T-helper 2 cell (primary cell): ENCODE measurements around the gene IL27RA.

ENCODE experiments used
- DNase-seq, 5 experiments: peaks; one replicate each; pipeline versions ENCODE4 v3.0.0 to v3.0.0-alpha.2; 2012 to 2022

The IL27RA gene

DNA sequence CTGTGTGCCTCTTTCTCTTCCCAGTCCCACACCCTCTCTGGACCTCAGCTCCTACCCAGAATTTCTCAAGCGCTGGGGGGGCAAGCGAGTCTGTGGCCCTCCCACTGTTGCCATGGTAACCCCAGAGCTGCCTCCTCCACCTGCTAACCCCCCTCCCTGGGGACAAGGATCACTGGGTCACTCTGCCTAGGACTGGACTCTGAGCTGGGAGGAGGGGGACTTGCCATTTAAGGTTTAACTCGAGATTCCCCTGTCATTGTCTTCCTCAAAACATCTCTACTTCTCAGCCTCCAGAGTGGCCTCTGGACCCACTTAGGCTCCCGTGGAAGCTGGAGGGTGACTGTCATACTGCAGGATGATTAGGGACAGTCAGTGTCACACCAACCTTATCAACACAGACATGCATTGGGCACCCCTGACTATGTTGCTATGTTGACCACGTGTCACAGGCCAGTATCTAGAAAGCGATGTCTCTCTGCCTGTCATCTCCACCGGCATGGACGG, 28.1 kb downstream of the IL27RA start:
- no peak for DNase-seq

DNA sequence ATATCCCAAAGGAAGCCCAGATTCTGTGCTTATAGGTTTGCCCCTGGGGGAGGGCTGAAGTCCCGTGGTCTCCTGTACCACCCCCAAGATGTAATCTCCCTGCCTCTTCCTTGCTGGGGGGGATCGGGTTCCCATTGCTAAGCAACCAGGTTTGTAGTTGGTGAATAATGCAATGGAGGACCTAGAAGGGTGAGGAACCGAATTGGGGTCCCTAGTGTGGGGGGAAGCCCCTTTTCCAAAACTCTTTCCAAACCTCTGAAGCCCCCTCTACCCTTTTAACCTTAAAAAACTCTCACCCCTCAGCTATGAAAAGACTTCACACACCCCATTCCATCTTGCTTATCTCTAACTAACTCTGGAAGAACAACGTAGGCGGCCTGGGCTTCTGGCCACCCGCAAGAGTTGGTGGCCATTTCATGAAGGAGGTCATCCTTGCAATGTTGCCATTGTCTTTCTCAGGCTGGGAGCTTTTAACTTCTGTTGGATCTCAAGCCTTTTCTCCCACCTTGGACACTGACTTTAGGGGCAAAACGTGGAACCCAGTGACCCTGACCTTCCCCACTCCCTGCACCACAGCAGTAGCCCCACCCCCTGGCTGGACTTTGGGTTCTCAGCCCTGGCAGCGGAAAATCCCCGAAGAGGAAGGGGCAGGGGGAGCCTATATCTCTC, 29.7 kb downstream of the IL27RA start:
- DNase-seq, result no peak

DNA sequence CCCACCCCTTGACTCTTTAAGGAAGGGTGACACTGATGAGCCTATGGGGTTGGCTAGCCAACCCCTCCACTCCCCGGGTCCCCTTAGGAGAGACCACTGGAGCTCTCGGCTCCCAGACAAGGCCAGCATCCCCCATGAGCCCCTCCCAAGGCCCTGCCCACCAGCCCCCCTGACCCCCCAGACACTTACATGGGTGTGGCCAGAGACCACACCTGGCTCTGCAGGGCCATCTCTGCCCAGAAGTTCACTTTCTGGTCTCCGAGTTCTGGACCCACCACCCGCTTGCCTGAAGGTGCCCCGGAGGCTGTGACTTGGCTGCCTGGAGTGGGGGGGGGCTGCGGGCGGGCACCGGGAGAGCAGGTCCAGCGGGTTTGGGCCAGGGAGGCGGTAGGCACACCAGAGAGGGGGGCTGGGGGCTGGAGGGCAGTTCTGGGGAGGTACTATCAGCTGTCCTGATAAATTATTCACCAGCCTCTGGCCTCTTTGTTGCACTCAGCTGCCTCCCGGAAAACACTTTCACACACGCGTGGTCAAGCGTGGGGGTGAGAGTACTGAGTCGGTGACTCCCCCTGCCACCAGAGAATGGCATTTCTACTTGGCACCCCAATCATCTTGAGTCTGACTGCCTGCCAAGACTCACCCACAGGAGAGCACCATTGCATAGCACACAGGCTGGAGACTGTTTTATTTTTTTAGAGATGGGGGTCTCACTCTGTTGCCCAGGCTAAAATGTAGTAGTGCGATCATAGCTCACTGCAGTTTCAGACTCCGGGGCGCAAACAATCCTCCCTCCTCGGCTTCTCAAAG, 30.4 kb downstream of the IL27RA start, which contains the start of gene PALM3:
TSS of gene PALM3 (minus strand) at position 326 of the 807 bp plus-strand sequence. CDS start at position 230, 96 bp downstream.
- no peak for DNase-seq

DNA sequence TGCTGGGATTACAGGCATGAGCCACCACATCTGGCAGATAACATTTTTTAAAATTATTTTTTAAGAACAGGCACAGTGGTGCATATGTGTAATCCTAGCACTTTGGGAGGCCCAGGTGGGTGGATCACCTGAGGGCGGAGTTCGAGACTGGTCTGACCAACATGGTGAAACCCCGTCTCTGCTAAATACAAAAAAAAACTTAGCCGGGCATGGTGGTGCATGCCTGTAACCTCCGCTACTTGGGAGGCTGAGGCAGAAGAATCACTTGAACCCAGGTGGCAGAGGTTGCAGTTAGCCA, 30.9 kb downstream of the IL27RA start:
- DNase-seq, result no peak

DNA sequence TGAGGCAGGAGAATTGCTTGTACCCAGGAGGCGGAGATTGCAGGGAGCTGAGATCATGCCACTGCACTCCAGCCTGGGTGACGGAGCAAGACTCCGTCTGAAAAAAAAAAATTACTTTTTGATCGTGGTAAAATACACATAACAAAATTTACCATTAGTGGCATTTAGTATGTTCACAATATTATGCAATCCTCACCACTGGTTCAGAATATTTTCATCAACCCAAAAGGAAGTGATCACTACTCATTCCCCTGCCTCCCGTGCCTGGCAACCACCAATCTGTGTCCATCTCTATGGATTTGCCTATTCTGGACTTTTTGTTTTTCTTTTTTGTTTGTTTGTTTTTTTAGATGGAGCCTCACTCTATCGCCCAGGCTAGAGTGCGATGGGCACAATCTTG, 31.5 kb downstream of the IL27RA start:
- DNase-seq, result no peak

DNA sequence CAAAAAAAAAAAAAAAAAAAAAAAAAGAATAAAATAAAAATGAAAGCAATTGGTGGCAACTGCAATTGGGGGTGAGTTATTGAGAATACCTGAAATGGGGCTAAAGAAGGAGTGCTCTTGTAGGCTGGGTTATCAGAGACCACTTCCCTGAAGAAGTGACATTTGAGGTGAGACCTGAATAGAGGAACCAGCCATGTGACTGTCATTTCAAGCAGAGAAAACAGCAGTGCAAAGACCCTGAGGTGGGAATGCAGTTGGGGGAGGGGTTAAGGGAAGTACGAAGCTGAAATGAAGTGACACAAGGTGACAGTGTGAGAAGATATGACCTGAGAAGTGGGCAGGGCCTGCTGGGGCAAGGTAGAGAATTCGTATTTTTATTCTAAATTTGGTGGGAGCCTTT, 34.6 kb downstream of the IL27RA start:
- no peak for DNase-seq

DNA sequence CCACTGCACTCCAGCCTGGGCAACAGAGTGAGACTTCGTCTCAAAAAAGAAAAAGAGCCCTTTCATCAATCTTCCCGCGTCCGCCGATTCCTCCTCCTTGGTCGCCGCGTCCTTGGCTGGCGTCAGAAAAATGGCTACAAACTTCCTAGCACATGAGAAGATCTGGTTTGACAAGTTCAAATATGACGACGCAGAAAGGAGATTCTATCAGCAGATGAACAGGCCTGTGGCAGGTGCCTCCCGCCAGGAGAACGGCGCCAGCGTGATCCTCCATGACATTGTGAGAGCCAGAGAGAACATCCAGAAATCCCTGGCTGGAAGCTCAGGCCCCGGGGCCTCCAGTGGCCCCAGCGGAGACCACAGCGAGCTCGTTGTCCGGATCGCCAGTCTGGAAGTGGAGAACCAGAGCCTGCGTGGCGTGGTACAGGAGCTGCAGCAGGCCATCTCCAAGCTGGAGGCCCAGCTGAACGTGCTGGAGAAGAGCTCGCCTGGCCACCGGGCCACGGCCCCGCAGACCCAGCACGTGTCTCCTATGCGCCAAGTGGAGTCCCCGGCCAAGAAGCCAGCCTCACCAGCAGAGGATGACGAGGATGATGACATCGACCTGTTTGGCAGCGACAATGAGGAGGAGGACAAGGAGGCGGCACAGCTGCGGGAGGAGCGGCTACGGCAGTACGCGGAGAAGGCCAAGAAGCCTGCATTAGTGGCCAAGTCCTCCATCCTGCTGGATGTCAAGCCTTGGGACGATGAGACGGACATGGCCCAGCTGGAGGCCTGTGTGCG, 38.9 kb downstream of the IL27RA start:
- no peak for DNase-seq

DNA sequence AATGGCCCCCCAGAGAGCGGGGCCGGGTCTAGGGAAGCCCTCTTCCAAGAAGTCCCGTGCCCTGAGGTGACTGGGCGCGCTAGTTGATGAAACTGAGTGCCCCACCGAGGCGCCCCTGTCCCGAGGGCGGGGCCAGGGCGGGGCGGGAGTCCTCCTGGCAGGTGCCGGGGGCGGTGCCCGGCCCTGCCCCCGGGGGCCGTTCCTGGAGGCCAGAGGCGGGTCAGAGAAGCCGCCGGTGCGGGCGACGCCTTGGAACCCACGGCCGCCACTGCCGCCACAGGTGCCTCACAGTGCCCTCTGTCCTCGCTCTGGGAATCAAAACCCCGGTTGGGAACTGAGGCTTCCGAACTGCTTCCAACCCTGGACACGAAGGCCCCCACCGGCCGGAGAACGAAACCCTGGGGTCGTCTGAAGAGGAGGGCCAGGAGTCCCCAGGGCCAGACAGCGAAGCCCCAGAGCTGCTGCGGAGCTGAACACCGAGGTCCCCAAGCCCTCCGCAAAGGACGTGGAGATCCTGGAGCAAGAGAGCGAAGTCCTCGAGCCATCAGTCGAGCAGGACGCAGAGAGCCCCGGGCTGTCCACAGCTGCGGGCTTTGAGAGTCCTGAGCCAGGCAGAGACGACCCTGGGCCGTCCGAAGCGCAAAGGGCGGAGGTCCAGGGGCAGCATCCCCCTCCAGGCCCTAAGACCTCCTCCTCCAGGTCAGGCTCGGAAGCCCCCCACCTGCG, 41.1 kb downstream of the IL27RA start, which contains the start of gene MISP3:
TSS of gene MISP3 (plus strand) at position 252 of the 726 bp plus-strand sequence. CDS start 524 bp downstream, outside the sequence.
- DNase-seq, result peak in 1 of 5 experiments; percentile 48

DNA sequence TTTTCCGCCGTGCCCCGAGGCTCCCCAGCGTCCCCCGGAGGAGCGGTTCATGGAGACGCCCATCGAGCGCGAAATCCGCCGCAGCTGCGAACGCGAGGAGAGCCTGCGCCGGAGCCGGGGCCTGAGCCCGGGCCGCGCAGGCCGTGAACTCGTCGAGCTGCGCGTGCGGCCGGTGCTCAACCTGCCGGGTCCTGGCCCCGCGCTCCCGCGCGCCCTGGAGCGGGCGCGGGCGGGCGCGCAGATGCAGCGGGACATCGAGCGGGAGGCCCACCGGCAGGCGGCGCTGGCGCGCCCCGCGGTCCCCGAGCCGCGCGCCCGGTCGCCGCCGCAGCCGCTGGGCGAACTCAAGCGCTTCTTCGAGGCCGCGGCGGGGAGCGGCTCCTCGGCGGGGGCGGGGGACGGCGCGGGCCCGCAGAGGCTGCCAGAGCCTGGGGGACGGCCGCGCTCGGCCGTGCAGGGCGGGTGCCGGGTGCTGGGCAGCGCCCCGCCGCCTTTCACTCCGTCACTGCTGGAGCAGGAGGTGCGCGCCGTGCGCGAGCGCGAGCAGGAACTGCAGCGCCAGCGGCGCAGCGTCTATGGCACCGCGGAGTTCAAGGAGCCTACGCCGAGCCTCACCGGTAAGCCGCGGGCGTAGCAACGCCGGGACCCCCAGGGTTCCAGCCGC, 41.8 kb downstream of the IL27RA start:
- DNase-seq, result peak; percentile 58 to 90 (median 68)

DNA sequence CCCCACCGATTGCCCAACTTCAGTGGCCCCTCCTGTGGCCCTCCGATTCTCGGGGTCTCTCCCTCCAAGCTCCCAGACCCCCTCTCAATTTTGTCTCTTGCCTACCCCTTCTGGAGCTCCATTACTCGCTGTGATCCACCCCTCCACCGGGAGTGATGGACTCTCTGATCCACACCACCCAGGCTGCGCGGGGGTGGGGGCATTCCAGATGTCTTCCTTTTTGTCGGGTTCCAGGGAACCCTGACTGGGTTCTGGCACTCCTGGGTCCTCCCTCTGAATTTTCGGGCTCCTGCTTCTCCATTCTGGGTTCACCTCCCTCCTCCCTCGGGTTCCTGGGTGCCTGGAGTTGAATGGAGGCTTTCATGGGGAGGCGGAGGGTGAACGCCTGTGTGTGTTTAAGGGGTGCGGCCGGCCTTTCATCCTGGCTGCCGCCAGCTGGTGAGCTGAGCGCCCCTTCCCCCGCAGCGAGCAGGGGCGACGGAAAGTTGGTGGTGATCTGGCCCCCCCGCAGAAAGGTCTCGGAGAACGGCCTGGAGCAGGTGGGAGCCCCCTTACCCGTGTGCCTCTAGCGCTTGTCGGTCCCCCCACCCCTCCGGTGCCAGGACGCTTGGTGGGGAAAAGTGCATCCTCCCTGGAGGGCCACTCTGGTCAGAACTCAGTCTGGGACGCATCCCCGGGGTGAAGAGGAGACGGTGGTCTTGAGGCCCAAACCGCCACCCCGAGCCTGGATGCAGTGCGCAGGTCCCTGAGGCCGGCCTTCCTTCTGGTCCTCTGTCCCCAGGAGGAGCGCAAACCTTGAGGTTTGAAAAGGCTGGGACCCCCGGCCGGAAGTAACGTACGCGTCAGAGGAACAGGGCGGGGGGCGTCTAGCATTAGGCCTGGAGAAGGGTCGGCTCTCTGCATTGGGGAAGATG, 42.6 kb downstream of the IL27RA start:
- peak in 1 of 5 experiments; percentile 23 for DNase-seq

DNA sequence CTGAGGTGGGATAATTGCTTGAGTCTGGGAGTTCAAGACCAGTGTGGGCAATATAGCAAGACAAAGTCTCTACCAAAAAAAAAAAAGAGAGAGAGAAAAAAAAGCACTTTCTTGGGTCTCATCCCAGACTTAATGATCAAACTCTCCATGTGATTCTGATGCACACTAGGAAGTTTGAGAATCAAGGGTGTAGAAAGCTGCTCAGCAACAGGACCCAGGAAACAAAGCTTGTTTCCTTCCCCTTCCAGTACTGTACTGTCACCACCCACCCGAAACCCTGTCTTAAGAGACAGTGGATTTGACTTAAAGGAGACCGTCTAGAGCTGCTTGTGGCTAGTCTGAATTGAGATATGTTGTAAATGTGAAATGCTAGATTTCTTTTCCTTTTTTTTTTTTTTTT, 46.8 kb downstream of the IL27RA start:
- DNase-seq, result no peak

DNA sequence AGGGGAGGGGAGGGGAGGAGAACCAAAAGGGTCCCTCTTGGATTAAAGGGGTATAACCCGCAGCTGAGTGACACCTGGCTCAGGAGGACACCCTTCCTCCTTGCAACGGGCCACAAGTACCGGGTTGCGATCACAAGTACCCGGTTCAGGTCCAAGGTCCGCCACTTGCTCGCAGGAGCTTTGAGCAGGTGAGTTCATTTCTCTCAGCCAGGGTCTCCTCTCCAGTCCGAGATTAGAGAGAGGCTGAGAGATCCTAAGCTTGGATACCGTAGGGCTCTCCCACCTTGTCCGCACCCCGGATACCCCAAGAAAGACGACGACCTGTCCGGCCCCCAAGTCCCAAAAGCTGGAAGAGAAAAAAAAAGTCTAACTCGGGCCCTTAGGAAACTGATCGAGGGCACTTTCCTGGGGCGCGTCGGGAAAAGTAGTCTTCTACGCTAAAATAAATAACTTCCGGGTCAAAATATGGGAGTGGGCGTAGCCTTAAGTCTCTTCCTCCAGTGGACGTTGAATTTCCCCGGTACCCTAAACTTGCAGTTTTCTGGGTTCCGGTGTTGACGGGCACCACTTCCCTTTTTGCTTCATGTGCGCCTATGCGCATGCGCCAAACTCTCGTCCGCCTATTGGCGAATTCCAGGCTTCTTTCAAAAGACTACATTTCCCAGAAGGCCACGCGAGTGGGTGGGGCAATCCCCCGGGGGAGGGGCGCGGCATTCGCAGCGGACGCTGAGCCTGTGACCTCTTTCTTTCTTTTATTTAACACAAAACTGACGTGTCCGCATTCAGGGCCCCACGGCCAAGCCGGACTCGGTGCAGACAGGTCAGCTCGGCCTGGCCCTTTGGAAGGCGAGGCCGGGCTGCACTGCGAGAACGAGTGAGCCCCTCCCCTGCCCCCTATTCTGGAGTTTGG, 49.6 kb downstream of the IL27RA start:
- DNase-seq, result peak; percentile 95 to 99 (median 99)

DNA sequence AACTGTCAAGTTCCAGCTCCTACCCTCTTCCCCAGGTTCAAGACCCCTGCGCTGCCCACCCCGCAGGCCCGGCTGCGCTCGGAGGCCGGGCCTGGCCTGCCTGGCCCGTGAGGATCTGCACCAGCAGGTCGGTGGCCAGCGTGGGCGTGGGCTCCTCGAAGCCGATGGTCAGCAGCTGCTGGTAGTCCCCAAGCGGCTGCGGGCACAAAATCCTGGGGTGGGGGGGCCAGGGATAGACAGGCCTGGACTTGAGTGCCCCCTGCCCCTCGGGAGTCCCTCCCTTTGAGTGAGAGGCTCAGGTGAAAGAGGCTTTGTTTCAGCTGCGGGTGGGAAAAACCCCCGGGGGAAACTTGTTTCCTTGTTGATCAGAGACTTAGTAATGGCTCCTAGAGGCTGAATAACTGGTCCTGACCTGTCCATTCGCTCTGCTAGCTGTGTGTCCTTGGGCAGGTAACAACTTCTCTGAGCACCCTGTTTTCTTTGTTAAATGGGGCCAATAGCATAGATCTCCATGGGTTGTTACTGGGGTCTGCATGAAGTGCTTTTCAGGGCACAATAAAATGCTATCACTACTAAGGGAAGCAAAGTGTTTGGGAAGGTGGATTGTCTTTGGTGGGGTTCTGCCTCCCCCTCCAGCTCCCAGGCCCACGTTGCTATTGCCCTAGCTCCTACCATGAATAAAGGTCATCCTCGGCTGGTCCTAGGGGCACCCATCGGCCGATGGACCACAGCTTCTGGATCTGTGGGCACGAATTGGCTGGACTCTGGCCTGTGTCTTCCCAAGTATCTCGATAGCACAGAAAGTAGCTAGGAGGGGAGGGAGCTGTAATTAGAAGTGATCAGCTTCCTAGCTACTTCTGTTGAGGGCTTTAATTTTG, 50.5 kb downstream of the IL27RA start:
- DNase-seq, result peak in 4 of 5 experiments; percentile 10 to 50 (median 29)

DNA sequence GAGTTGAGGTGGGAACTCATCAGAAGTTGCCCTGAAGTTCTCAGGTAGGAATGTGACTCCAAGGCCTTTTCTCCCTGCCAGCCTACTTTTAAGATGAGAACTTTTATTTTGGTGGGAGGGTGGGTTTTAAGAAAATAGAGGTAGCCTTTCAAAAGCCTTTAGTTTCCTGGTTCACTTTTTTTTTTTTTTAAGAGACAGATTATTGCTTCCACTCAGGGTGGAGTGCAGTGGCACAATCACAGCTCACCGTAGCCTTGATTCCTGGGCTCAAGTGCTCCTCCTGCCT, 51.1 kb downstream of the IL27RA start:
- no peak for DNase-seq

DNA sequence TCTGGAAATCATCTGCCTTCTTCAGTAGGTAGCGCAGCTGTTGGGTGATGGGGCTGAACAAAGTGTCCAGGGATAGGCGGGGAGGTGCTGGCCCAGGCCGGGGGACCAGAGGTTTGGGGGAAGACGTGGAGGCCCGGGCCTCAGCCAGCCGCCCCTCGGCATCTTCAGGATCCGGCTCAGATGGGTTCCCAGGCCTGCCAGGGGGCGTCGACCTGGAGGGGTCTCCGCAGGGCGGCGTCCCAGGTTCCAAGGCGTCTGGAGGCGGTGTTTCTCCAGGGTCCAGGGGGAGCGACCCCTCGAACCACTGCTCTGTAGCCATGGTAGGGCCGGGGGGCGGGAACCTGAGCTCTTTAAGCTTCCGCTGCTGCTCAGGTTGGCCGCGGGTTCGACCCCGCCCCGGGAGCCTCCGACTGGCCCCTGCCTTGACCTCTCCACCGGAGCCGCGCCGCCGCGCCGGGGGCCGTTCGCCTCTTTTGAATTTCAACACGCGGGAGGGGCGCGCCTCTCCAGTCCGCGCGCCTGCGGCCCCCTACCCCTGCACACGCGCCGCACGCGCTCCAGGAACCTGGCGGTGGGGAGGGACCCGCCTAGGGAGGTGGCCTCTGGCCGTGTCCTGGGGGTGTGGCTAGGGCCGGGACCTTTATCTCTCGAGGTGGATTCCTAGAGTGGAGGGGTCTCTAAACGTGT, 53.9 kb downstream of the IL27RA start, which contains the start of gene C19orf67:
TSS of gene C19orf67 (minus strand) at position 475 of the 687 bp plus-strand sequence. CDS start at position 319, 156 bp downstream.
- DNase-seq, result no peak

DNA sequence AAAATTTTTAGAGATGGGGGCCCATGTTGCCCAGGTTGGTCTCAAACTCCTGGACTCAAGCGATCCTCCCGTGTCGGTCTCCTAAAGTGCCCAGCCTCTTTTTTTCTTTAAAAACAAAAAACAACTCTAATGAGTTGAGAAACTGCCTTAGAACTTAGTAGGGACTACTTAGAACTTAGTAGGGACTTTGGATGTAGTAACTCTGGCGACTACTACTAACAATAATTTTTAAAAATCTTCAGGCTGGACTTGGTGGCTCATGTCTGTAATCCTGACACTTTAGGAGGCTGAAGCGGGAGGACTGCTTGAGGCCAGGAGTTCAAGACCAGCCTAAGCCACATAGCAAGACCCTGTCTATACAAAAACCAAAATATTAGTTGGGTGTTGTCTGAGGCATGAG, 54.5 kb downstream of the IL27RA start:
- no peak for DNase-seq

DNA sequence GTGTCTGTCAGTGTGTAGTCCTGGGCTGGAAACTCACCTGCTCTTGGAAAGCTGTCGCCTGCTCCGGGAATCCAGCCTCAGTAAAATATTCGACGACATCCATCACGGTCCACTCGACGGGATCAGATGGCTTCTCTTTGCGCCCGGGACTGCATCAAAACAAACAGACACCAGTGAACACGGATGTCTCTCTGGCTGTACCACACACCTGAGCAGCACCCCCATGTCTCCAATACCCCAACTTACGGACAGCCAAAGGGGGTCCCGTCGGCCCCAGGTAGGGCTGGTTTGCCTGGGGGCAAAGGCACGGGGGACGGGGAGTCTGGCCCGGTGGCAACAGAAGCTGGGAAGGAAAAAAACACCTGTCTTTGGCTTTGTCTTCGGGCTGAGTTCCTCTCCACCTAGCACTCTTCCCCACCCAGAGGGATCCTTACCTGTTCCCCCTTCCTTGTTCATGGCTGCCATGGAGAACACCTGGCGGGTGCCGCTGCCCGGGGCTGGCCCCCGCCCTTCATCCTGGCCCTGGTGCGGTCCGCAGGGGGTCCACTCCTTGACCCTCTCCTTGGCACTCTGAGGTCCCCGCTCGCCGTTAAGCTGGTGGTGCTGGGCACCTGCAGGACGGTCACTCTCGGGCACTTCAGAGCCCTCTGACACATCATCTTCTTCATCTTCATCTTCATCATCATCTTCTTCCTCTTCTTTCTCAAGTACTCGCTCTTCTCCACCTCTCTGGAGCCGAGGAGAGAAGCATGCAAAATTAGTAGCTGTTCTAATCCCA, 57.3 kb downstream of the IL27RA start:
- no peak for DNase-seq

DNA sequence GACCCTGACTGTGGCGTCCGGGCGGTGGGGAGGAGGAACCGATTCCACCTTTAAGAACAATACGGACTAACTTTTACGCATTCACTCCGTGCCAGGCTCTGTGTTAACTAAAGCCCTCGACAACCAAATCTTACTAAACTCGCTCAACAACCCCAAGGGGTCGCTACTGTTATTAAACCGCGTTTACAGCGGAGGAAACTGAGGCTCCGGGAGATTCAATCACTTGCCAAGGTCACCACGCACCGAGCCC, 57.8 kb downstream of the IL27RA start:
- DNase-seq, result peak in 1 of 5 experiments; percentile 51
